Thyroid gland (tissue), 4 donors: Measurements from ENCODE around the gene RPSA. TPM values are rescaled to one million over a fixed set of nuclear protein-coding genes. Genes with fewer than 3 reads are reported as not detected.

Experiments used
- DNase-seq, 2 donors: peaks; one replicate each; pipeline ENCODE4 v3.0.0-alpha.2; 2019
- H3K27ac ChIP-seq, 3 donors: fragments of 200-600 bp; sonication (generic); 1 replicate in 2 of 3; 2 replicates in 1 of 3; pipeline ENCODE4 v1.5.1; 2016 to 2019; ENCODE audit warnings: mild to moderate bottlenecking in 1 of 3, moderate library complexity in 1 of 3
- H3K27me3 ChIP-seq: fragments of 200-600 bp; sonication (generic); one replicate; pipeline ENCODE4 v1.5.1; 2019
- H3K36me3 ChIP-seq, 2 donors: fragments of 200-600 bp; sonication (generic); one replicate each; pipeline ENCODE4 v1.5.1; 2016 to 2019
- H3K4me1 ChIP-seq, 2 donors: fragments of 200-600 bp; sonication (generic); one replicate each; pipeline ENCODE4 v1.5.1; 2017 to 2019
- H3K4me3 ChIP-seq, 3 donors: fragments of 200-600 bp; sonication (generic); replicated peaks in 1 of 3; 1 replicate in 2 of 3; 2 replicates in 1 of 3; pipeline ENCODE4 v1.5.1; 2016; ENCODE audit warnings: mild to moderate bottlenecking in 1 of 3
- H3K9me3 ChIP-seq: fragments of 200-600 bp; sonication (generic); one replicate; pipeline ENCODE4 v1.5.1; 2017
- CTCF ChIP-seq, 6 experiments: fragments of 200-600 bp in 3 of 6; fragments of 450-650 bp in 3 of 6; sonication (generic) in 3 of 6; IDR thresholded peaks; one replicate each; pipeline ENCODE4 v1.5.1; 2016 to 2019; ENCODE audit warnings: antibody characterized with exemption in 6 of 6, mild to moderate bottlenecking in 2 of 6, inconsistent platforms in 1 of 6, moderate library complexity in 1 of 6
- POLR2A ChIP-seq, 2 donors: fragments of 450-650 bp; IDR thresholded peaks; one replicate each; pipeline ENCODE4 v1.6.1; 2017; ENCODE audit warnings: antibody characterized with exemption in 2 of 2, mild to moderate bottlenecking in 2 of 2, moderate library complexity in 1 of 2
- WGBS, 2 donors: methylation state at CpG; one replicate each; pipeline ENCODE4 v1.1.5; 2017; 5-methylcytosine and 5-hydroxymethylcytosine counted together
- intact Hi-C: fragments of 100-400 bp; cut with DNase I; formaldehyde crosslinking; loops from one replicate; pipeline ENCODE4 v1.15.1; 2023
- total RNA-seq, 4 donors: library from RNA; depleted of rRNA; stranded (reverse); fragments of >200 nt; gene quantifications; one replicate each; pipeline ENCODE4 v1.2.3, GENCODE V29; 2016

RPSA gene
- total RNA-seq, 4 donors from 2014 or later, result 570 to 1,162 (median 852) TPM

GRCh38 chr3:39396690-39397089 is 9.8 kb upstream of the RPSA start:
- no peak for DNase-seq
- Histone ChIP-seq H3K9me3 (no peaks in the 10 kb centered on the region), H3K27ac (no peak overlapping the region), H3K27me3 (no peaks in the 10 kb centered on the region), H3K36me3 (peaks cover 57 to 65% of the 10 kb centered on the region in 2 donors), H3K4me1 (no peaks in the 10 kb centered on the region), H3K4me3 (no peak overlapping the region)
- WGBS, 2 donors, result 92 to 93% methylated on average over 3 of the region's 3 CpGs
- no peak for TF ChIP-seq CTCF (IDR thresholded peaks at IDR 0.05)
- no peak for TF ChIP-seq POLR2A (IDR thresholded peaks at IDR 0.05)
- intact Hi-C loops, result no loop called here

GRCh38 chr3:39398700-39399099 is 7.8 kb upstream of the RPSA start:
- Histone ChIP-seq H3K4me1 (no peaks in the 10 kb centered on the region), H3K27ac (no peak overlapping the region), H3K36me3 (peaks cover 38 to 47% of the 10 kb centered on the region in 2 donors), H3K9me3 (no peaks in the 10 kb centered on the region), H3K4me3 (no peak overlapping the region), H3K27me3 (no peaks in the 10 kb centered on the region)
- TF ChIP-seq CTCF (IDR thresholded peaks at IDR 0.05) (no peak), POLR2A (IDR thresholded peaks at IDR 0.05) (no peak)
- 90 to 96% methylated on average over 4 of the region's 4 CpGs for WGBS, 2 donors
- intact Hi-C loops, result no loop called here
- no peak for DNase-seq

- H3K27ac ChIP-seq, result no peak overlapping the region
- DNase-seq, result no peak
- WGBS, 2 donors, result 60 to 67% methylated on average over 2 of the region's 2 CpGs
- peaks cover 12 to 17% of the 10 kb centered on the region in 2 donors for H3K36me3 ChIP-seq
- peaks cover 0 to 5% of the 10 kb centered on the region in 2 donors for H3K4me1 ChIP-seq
- no peaks in the 10 kb centered on the region for H3K9me3 ChIP-seq
- intact Hi-C loops, result no loop called here
- no peaks in the 10 kb centered on the region for H3K27me3 ChIP-seq
- H3K4me3 ChIP-seq, result no peak overlapping the region
- TF ChIP-seq POLR2A (IDR thresholded peaks at IDR 0.05) (no peak), CTCF (IDR thresholded peaks at IDR 0.05) (no peak)
Observed at GRCh38 chr3:39401983-39402382, 4.5 kb upstream of the RPSA start.

- no peak for DNase-seq
- Histone ChIP-seq H3K4me3 (no peak overlapping the region), H3K4me1 (peaks cover 11 to 27% of the 10 kb centered on the region in 2 donors), H3K27ac (no peak overlapping the region), H3K27me3 (no peaks in the 10 kb centered on the region), H3K9me3 (no peaks in the 10 kb centered on the region), H3K36me3 (peaks cover 8 to 14% of the 10 kb centered on the region in 2 donors)
- 82 to 86% methylated on average over 15 of the region's 15 CpGs for WGBS, 2 donors
- TF ChIP-seq CTCF (IDR thresholded peaks at IDR 0.05), result no peak
- no peak for TF ChIP-seq POLR2A (IDR thresholded peaks at IDR 0.05)
- intact Hi-C loops, result no loop called here
Observed at GRCh38 chr3:39404943-39405686, 1.4 kb upstream of the RPSA start.

GRCh38 chr3:39405687-39406367 is 693 bp upstream of the RPSA start:
- Histone ChIP-seq H3K4me3 (peak overlapping the region in 2 of 3 donors; percentile 58 to 72), H3K9me3 (no peaks in the 10 kb centered on the region), H3K27me3 (no peaks in the 10 kb centered on the region), H3K27ac (peak overlapping the region; percentile 60 to 72 (median 64)), H3K36me3 (peaks cover 13 to 21% of the 10 kb centered on the region in 2 donors), H3K4me1 (peaks cover 11 to 27% of the 10 kb centered on the region in 2 donors)
- intact Hi-C loops, result no loop called here
- no peak for TF ChIP-seq POLR2A (IDR thresholded peaks at IDR 0.05)
- no peak for TF ChIP-seq CTCF (IDR thresholded peaks at IDR 0.05)
- no peak for DNase-seq
- 74 to 75% methylated on average over 13 of the region's 13 CpGs for WGBS, 2 donors
